Measurements from ENCODE around the gene FAM20B.

GRCh38 chr1:178998295-178998694 lies 27.4 kb upstream of the FAM20B start:
- TF ChIP-seq CTCF (IDR thresholded peaks at IDR 0.05) (no peak), EZH2 (IDR thresholded peaks at IDR 0.05; ENCODE audit: borderline replicate concordance, insufficient read depth, low read depth, low read length, poor library complexity, severe bottlenecking) (no peak)

Measured in B cell (primary cell).